HL-60 (cell line): ENCODE measurements around the gene RTP5.
A peak's percentile ranks its signal among the peaks of the same experiment; 100 is the strongest.
"Not testable (repeated sequence)": the region's sequence is repeated elsewhere in the genome, so short reads cannot be mapped to it uniquely, and the experiment has no call there.

ENCODE experiments used
- DNase-seq, 2 experiments: peaks; one replicate each; pipeline ENCODE4 v3.0.0-alpha.2; 2010 to 2020; ENCODE audit warnings: low read depth in 1 of 2, low spot score in 1 of 2
- H3K27ac ChIP-seq: fragments of 250-450 bp; sonication (Bioruptor Pico); replicated peaks from 2 replicates; pipeline ENCODE4 v1.5.1; 2020; ENCODE audit warnings: mild to moderate bottlenecking, moderate library complexity
- H3K27me3 ChIP-seq: fragments of 250-450 bp; sonication (Bioruptor Pico); 2 replicates; pipeline ENCODE4 v1.5.1; 2021; ENCODE audit warnings: mild to moderate bottlenecking, moderate library complexity; ENCODE audit not compliant: insufficient read depth, poor library complexity, severe bottlenecking
- H3K4me3 ChIP-seq: replicated peaks from 2 replicates; pipeline ENCODE4 v1.5.1; 2011; ENCODE audit warnings: mild to moderate bottlenecking, control low read depth, low read length; ENCODE audit not compliant: insufficient read depth
- GABPA ChIP-seq: IDR thresholded peaks from 2 replicates; pipeline ENCODE4 v1.6.1; 2012; ENCODE audit warnings: low read depth
- POLR2AphosphoS5 ChIP-seq: IDR thresholded peaks from 2 replicates; pipeline ENCODE4 v1.6.1; 2012; ENCODE audit warnings: low read depth
- SPI1 ChIP-seq: IDR thresholded peaks from 2 replicates; pipeline ENCODE4 v1.6.1; 2012; ENCODE audit warnings: low read depth, mild to moderate bottlenecking, borderline replicate concordance
- TF ChIP-seq, protein P1 (sequence below): IDR thresholded peaks from 2 replicates; pipeline ENCODE4 v1.6.1; 2012; ENCODE audit warnings: low read depth; ENCODE audit not compliant: insufficient replicate concordance
- TF ChIP-seq, protein P2 (sequence below): IDR thresholded peaks from one replicate; pipeline ENCODE4 v1.5.1; 2011; ENCODE audit warnings: low read length, control low read depth, inconsistent platforms; ENCODE audit not compliant: insufficient read depth

Gene RTP5

DNA sequence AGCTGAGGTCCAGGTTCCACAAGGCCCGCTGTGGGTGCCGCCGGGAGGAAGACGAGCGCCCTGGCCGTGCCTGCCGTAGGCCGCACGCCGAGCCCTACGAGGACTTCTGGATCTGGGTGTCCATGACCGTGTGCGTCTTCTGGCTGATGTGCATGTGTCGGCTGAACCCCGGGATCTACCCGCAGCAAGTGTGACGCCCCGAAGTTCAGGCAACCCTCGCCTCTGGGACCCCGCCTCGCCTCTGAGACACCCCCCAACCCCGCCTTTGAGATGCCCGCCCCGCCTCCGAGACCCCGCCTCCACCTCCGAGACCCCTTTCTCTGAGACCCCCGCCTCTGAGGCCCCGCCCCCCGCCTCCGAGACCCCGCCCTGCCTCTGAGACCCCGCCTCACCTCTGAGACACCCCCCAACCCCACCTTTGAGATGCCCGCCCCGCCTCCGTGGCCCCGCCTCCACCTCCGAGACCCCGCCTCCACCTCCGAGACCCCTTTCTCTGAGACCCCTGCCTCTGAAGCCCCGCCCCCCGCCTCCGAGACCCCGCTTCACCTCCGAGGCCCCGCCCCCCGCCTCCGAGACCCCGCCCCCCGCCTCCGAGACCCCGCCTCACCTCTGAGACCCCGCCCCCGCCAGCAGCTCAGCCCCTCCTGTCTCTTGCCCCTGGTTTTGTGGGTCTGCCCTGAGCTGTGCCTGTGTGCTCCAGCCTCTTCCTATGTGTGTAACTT lies 3.7 kb downstream of the RTP5 start:
- TF ChIP-seq POLR2AphosphoS5 (no peak), GABPA (no peak), SPI1 (no peak)
- TF ChIP-seq, protein P1, sequence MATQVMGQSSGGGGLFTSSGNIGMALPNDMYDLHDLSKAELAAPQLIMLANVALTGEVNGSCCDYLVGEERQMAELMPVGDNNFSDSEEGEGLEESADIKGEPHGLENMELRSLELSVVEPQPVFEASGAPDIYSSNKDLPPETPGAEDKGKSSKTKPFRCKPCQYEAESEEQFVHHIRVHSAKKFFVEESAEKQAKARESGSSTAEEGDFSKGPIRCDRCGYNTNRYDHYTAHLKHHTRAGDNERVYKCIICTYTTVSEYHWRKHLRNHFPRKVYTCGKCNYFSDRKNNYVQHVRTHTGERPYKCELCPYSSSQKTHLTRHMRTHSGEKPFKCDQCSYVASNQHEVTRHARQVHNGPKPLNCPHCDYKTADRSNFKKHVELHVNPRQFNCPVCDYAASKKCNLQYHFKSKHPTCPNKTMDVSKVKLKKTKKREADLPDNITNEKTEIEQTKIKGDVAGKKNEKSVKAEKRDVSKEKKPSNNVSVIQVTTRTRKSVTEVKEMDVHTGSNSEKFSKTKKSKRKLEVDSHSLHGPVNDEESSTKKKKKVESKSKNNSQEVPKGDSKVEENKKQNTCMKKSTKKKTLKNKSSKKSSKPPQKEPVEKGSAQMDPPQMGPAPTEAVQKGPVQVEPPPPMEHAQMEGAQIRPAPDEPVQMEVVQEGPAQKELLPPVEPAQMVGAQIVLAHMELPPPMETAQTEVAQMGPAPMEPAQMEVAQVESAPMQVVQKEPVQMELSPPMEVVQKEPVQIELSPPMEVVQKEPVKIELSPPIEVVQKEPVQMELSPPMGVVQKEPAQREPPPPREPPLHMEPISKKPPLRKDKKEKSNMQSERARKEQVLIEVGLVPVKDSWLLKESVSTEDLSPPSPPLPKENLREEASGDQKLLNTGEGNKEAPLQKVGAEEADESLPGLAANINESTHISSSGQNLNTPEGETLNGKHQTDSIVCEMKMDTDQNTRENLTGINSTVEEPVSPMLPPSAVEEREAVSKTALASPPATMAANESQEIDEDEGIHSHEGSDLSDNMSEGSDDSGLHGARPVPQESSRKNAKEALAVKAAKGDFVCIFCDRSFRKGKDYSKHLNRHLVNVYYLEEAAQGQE = no peak
- TF ChIP-seq, protein P2, sequence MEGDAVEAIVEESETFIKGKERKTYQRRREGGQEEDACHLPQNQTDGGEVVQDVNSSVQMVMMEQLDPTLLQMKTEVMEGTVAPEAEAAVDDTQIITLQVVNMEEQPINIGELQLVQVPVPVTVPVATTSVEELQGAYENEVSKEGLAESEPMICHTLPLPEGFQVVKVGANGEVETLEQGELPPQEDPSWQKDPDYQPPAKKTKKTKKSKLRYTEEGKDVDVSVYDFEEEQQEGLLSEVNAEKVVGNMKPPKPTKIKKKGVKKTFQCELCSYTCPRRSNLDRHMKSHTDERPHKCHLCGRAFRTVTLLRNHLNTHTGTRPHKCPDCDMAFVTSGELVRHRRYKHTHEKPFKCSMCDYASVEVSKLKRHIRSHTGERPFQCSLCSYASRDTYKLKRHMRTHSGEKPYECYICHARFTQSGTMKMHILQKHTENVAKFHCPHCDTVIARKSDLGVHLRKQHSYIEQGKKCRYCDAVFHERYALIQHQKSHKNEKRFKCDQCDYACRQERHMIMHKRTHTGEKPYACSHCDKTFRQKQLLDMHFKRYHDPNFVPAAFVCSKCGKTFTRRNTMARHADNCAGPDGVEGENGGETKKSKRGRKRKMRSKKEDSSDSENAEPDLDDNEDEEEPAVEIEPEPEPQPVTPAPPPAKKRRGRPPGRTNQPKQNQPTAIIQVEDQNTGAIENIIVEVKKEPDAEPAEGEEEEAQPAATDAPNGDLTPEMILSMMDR = no peak
- Histone ChIP-seq H3K27ac (no peak overlapping the region), H3K4me3 (no peak overlapping the region), H3K27me3 (peaks cover 30% of the 10 kb centered on the region)
- DNase-seq = no peak

DNA sequence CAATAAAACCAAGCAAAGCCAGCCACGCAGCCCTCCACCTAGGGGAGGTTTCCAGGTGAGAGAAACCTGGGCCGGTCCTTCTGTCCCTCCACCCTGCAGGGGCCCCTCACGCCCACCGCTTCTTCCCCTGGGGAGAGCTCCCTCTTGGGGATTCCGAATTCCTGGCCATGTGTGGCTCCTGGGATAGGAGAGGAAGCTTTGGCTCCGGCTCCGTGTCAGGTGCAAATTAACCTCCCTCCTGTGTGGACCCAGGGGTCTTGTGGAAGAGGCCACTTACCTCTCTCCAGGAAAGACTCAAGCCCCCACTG lies 4.2 kb downstream of the RTP5 start:
- no peak for TF ChIP-seq GABPA
- no peak for TF ChIP-seq POLR2AphosphoS5
- TF ChIP-seq, protein P2 = no peak
- no peak for TF ChIP-seq SPI1
- TF ChIP-seq, protein P1 = no peak
- H3K27ac ChIP-seq = no peak overlapping the region
- DNase-seq = no peak
- H3K4me3 ChIP-seq = no peak overlapping the region
- peaks cover 25% of the 10 kb centered on the region for H3K27me3 ChIP-seq

DNA sequence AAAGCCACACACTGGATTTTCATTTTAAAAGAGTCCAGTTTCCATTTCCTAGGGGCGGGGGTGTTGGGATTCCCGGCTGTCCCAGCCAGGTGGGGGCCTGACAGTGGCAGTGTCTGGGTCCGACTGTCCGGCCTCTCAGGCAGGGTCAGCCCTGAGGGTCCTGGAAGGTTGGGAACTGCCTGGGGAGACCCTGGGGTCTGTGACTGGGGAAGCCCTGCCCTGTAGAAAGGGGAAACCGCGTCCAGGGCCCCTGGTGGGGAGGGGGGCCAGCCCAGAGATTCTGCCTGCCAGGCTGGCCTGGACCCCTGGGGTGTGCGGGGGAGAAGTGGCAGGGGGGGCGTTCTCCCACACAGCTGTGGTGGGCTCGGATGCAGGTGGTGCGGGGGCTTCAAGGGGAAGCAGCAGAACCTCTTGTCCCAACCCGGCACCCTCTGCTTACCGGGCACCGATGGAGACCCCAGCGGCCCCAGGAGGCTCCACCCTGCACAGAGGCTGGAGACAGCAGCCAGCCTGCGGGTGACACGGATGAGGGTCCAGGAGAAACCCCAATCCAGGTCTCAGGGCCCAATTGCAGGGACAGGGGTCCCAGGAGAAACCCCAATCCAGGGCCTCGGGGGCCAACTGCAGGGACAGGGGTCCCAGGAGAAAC lies 4.9 kb downstream of the RTP5 start:
- Histone ChIP-seq H3K4me3 (no peak overlapping the region), H3K27ac (no peak overlapping the region), H3K27me3 (peaks cover 20% of the 10 kb centered on the region)
- DNase-seq = no peak
- TF ChIP-seq, protein P1 = no peak
- TF ChIP-seq GABPA (no peak), SPI1 (no peak), POLR2AphosphoS5 (no peak)
- TF ChIP-seq, protein P2 = no peak

DNA sequence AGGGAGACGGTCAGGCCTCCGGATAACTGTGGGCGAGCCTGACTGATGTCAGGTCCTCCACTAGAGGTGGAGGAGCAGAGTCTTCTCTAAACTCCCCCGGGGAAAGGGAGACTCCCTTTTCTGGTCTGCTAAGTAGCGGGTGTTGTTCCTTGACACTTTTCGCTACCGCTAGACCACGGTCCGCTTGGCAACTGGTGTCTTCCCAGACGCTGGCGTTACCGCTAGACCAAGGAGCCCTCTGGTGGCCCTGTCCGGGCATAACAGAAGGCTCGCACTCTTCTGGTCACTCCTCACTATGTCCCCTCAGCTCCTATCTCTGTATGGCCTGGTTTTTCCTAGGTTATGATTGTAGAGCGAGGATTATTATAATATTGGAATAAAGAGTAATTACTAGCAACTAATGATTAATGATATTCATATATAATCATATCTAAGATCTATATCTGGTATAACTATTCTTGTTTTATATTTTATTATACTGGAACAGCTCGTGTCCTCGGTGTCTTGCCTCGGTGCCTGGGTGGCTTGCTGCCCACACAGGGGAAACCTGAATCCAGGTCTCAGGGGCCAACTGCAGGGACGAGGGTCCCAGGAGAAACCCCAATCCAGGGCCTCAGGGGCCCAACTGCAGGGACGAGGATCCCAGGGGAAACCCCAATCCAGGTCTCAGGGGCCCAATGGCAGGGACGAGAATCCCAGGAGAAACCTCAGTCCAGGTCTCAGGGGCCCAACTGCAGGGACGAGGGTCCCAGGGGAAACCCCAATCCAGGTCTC lies 6.4 kb downstream of the RTP5 start:
- H3K27ac ChIP-seq, H3K27me3 ChIP-seq, H3K4me3 ChIP-seq: not testable (repeated sequence)
- DNase-seq = peak in 1 of 2 experiments; percentile 63
